ENCODE measurements around the gene FCHSD2. TPM values are rescaled to one million over a fixed set of nuclear protein-coding genes. Genes with fewer than 3 reads are reported as not detected.

Gene FCHSD2
- total and polyA plus RNA-seq, 2 of the 8 experiments (the other 6 are each of a cell fraction or from before 2014, with no cell fraction given): 4.1 to 7.8 TPM

- POLR2A ChIA-PET (ENCODE audit: partially characterized antibody): interaction anchor here (0.8 kb wide), 1 partner anchor 17 kb away, joined by 3 read pairs; no protein-coding TSS in a partner anchor
- H3K14ac ChIP-seq (ENCODE audit: insufficient read length): no peak overlapping the region
These were observed 17.3 kb downstream of the FCHSD2 start for GRCh38 chr11:73124800-73125199.

More at GRCh38 chr11:73124800-73125199, 17.3 kb downstream of the FCHSD2 start:
- no peak overlapping the region for H3K9ac ChIP-seq (replicated peaks in 1 of 4; ENCODE audit: extremely low read depth in 1 of 4, low read depth in 3 of 4, low read length in 3 of 4)
- H2AK5ac ChIP-seq (ENCODE audit: low read depth, low read length): no peak overlapping the region
- TF ChIP-seq JUND (IDR thresholded peaks at IDR 0.05; ENCODE audit: low read length): no peak
- TF ChIP-seq CHD1 (IDR thresholded peaks at IDR 0.05; ENCODE audit: low read depth, low read length): no peak
- no peak for TF ChIP-seq BCL11A (IDR thresholded peaks at IDR 0.05; ENCODE audit: low read depth in 2 of 2, low read length in 2 of 2)
- TF ChIP-seq MAFK (IDR thresholded peaks at IDR 0.05; ENCODE audit: low read depth, low read length): no peak
- TF ChIP-seq RNF2 (IDR thresholded peaks at IDR 0.05; ENCODE audit: borderline replicate concordance, low read depth, low read length, missing control alignments, poor library complexity, severe bottlenecking): no peak
- TF ChIP-seq ASH2L (IDR thresholded peaks at IDR 0.05; ENCODE audit: low read length): no peak
- TF ChIP-seq SUZ12 (IDR thresholded peaks at IDR 0.05; ENCODE audit: low read length): no peak
- TF ChIP-seq TAF7 (optimal IDR thresholded peaks at IDR 0.05; ENCODE audit: borderline replicate concordance, low read depth, low read length): no peak
- no peak for TF ChIP-seq TBP (IDR thresholded peaks at IDR 0.05; ENCODE audit: low read depth, low read length)
- no peak overlapping the region for H3K4ac ChIP-seq (replicated peaks; ENCODE audit: insufficient read length, low read depth, low read length)
- FAIRE-seq (no peak), DNase-seq (ENCODE audit: low read depth in 1 of 2, low spot score in 2 of 2) (no peak)
- H4K91ac ChIP-seq (replicated peaks; ENCODE audit: insufficient read length, low read length): no peak overlapping the region
- H3K9me3 ChIP-seq (ENCODE audit: insufficient read depth in 2 of 2, low read depth in 1 of 2, low read length in 1 of 2): no peaks in the 10 kb centered on the region
- H3K36me3 ChIP-seq (ENCODE audit: control insufficient read depth in 2 of 4, insufficient read depth in 4 of 4, low read length in 3 of 4): no peaks in the 10 kb centered on the region; a peak in 2 of 8 replicates
- H3K79me2 ChIP-seq (ENCODE audit: control insufficient read depth in 1 of 2, insufficient read depth in 2 of 2, low read length in 2 of 2): no peaks in the 10 kb centered on the region
- no peak overlapping the region for H2BK20ac ChIP-seq (ENCODE audit: low read length)
- no peak overlapping the region for H3K27ac ChIP-seq (ENCODE audit: low read depth, low read length)
- no peak overlapping the region for H3K18ac ChIP-seq (ENCODE audit: extremely low read depth, low read length)
- no peaks in the 10 kb centered on the region for H3K27me3 ChIP-seq (replicated peaks in 1 of 4; ENCODE audit: control insufficient read depth in 3 of 4, extremely low read depth in 1 of 4, insufficient read depth in 3 of 4, low read length in 3 of 4)
- H3K79me1 ChIP-seq (ENCODE audit: low read depth, low read length): no peaks in the 10 kb centered on the region
- H3K4me1 ChIP-seq (replicated peaks in 1 of 4; ENCODE audit: control insufficient read depth in 3 of 4, insufficient read depth in 4 of 4, low read length in 3 of 4): no peaks in the 10 kb centered on the region
- H2AFZ ChIP-seq (ENCODE audit: low read length): no peak overlapping the region
- no peak overlapping the region for H4K8ac ChIP-seq (ENCODE audit: extremely low read depth, insufficient read depth, low read length)
- no peak overlapping the region for H3K4me2 ChIP-seq (ENCODE audit: insufficient read depth in 1 of 2, low read depth in 2 of 2, low read length in 2 of 2)
- CTCF ChIA-PET (ENCODE audit: partially characterized antibody): interaction anchor here (0.8 to 1.3 kb wide), 2 partner anchors 18 to 54 kb away, joined by 3 to 7 read pairs; partner anchors contain the start of gene FCHSD2
- H2BK12ac ChIP-seq (ENCODE audit: low read depth, low read length): no peak overlapping the region
- H3K56ac ChIP-seq (replicated peaks; ENCODE audit: insufficient read length, low read depth, low read length): no peak overlapping the region
- H3K23ac ChIP-seq (ENCODE audit: insufficient read length): no peak overlapping the region
- H3K4me3 ChIP-seq (ENCODE audit: extremely low read depth in 1 of 4, insufficient read depth in 2 of 4, low read depth in 3 of 4, low read length in 4 of 4): no peak overlapping the region
- no peak overlapping the region for H2BK5ac ChIP-seq (ENCODE audit: low read depth, low read length)
- no peaks in the 10 kb centered on the region for H4K20me1 ChIP-seq (replicated peaks in 1 of 2; ENCODE audit: control insufficient read depth in 1 of 2, insufficient read depth in 2 of 2, low read length in 2 of 2)
- no peak overlapping the region for H4K5ac ChIP-seq (ENCODE audit: insufficient read length, low read depth, low read length)
- H2BK15ac ChIP-seq (ENCODE audit: low read length): no peak overlapping the region
- no peak overlapping the region for H2BK120ac ChIP-seq (replicated peaks; ENCODE audit: low read depth, low read length)
- peaks cover 2% of the 10 kb centered on the region; the same call in 1 of the 2 replicates for H3K23me2 ChIP-seq (ENCODE audit: low read depth, low read length)
